Vagina (tissue), 2 donors: ENCODE data around the gene SLAIN1. TPM values are rescaled to one million over a fixed set of nuclear protein-coding genes. Genes with fewer than 3 reads are reported as not detected.

ENCODE experiments used
- DNase-seq, 2 donors: peaks; one replicate each; pipeline ENCODE4 v3.0.0-alpha.2; 2017; ENCODE audit errors: extremely low spot score in 2 of 2
- H3K27ac ChIP-seq: fragments of 200-600 bp; sonication (generic); one replicate; pipeline ENCODE4 v1.5.1; 2019
- H3K27me3 ChIP-seq: fragments of 200-600 bp; sonication (generic); one replicate; pipeline ENCODE4 v1.5.1; 2019
- H3K36me3 ChIP-seq, 2 donors: fragments of 200-600 bp; sonication (generic); one replicate each; pipeline ENCODE4 v1.5.1; 2017 to 2019
- H3K4me1 ChIP-seq: fragments of 200-600 bp; sonication (generic); one replicate; pipeline ENCODE4 v1.5.1; 2019
- H3K4me3 ChIP-seq, 2 donors: fragments of 200-600 bp; sonication (generic); 1 replicate in 1 of 2; 2 replicates in 1 of 2; pipeline ENCODE4 v1.5.1; 2016 to 2019
- H3K9me3 ChIP-seq: fragments of 200-600 bp; sonication (generic); one replicate; pipeline ENCODE4 v1.5.1; 2019
- CTCF ChIP-seq, 3 experiments: fragments of 450-650 bp in 2 of 3; fragments of 200-600 bp in 1 of 3; sonication (generic) in 1 of 3; IDR thresholded peaks; one replicate each; pipeline ENCODE4 v1.5.1; 2017 to 2019; ENCODE audit warnings: antibody characterized with exemption in 3 of 3, mild to moderate bottlenecking in 2 of 3, moderate library complexity in 2 of 3
- POLR2A ChIP-seq, 2 donors: fragments of 450-650 bp; IDR thresholded peaks; one replicate each; pipeline ENCODE4 v1.6.1; 2017; ENCODE audit warnings: antibody characterized with exemption in 2 of 2, mild to moderate bottlenecking in 2 of 2, moderate library complexity in 2 of 2
- POLR2AphosphoS5 ChIP-seq, 2 donors: sonication (generic); formaldehyde crosslinking; IDR thresholded peaks; one replicate each; pipeline ENCODE4 v1.9.0; 2017; ENCODE audit warnings: antibody characterized with exemption in 2 of 2, mild to moderate bottlenecking in 2 of 2, low read depth in 1 of 2; ENCODE audit not compliant: insufficient read depth in 1 of 2
- intact Hi-C: fragments of 100-400 bp; cut with DNase I; formaldehyde crosslinking; loops from one replicate; pipeline ENCODE4 v1.15.1; 2023
- microRNA-seq: library from miRNA; unstranded; fragments of <30 nt; microRNA quantifications from one replicate; pipeline ENCODE4, GENCODE V29; 2017; ENCODE audit warnings: borderline number of aligned reads, borderline replicate concordance
- small RNA-seq: library from RNA; depleted of rRNA; stranded (forward); fragments of <200 nt; gene quantifications from one replicate; pipeline ENCODE3, GENCODE V24; 2016
- total RNA-seq: library from RNA; depleted of rRNA; stranded (reverse); fragments of >200 nt; gene quantifications from one replicate; pipeline ENCODE4 v1.2.3, GENCODE V29; 2016

Gene SLAIN1
- total RNA-seq, 1 donor from 2014 or later, result 2.2 TPM

GRCh38 chr13:77811381-77811780 is 113.9 kb downstream of the SLAIN1 start:
- TF ChIP-seq POLR2AphosphoS5 (IDR thresholded peaks at IDR 0.05; ENCODE audit: insufficient read depth in 1 of 2, low read depth in 1 of 2), result no peak
- TF ChIP-seq CTCF (IDR thresholded peaks at IDR 0.05), result no peak
- no peak for TF ChIP-seq POLR2A (IDR thresholded peaks at IDR 0.05)
- no peaks in the 10 kb centered on the region for H3K4me1 ChIP-seq

DNA sequence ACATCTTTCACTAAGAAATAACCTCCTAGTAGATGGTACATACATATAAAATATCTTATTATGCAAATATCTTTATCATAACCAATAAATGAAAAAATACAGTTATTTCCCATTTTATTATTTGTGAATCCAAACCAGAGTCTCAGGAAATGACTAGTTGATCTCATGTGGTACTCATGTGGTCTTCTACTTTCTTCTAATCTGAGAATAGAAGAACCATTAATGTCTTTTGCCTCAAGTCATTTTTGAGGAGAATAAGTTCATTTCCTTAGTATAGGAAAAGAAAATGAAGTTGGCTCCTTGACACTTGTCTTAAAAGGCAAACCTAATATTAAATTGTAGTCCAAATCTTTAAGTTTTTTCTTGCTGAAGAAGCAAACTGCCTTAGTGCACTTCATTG is 114.5 kb downstream of the SLAIN1 start:
- intact Hi-C loops, result no loop called here
- Histone ChIP-seq H3K9me3 (no peaks in the 10 kb centered on the region), H3K27me3 (no peaks in the 10 kb centered on the region), H3K27ac (no peak overlapping the region), H3K4me3 (no peak overlapping the region), H3K4me1 (no peaks in the 10 kb centered on the region), H3K36me3 (no peaks in the 10 kb centered on the region)
- TF ChIP-seq CTCF (IDR thresholded peaks at IDR 0.05) (no peak), POLR2A (IDR thresholded peaks at IDR 0.05) (no peak), POLR2AphosphoS5 (IDR thresholded peaks at IDR 0.05; ENCODE audit: insufficient read depth in 1 of 2, low read depth in 1 of 2) (no peak)
- DNase-seq, result no peak

More at GRCh38 chr13:77811381-77811780, 113.9 kb downstream of the SLAIN1 start:
- no peak for DNase-seq
- H3K27me3 ChIP-seq, result no peaks in the 10 kb centered on the region
- no peak overlapping the region for H3K4me3 ChIP-seq
- H3K36me3 ChIP-seq, result no peaks in the 10 kb centered on the region
- intact Hi-C loops, result no loop called here
- H3K27ac ChIP-seq, result no peak overlapping the region
- no peaks in the 10 kb centered on the region for H3K9me3 ChIP-seq

Small RNAs within 50 kb of the gene (microRNA-seq; reads per million reads assigned to microRNA genes)
- not detected for gene MIR3665

Small RNAs within 50 kb of the gene (small RNA-seq; reads per million reads assigned to genes)
- gene MIR3665 (not detected), gene SPTLC1P5 (not detected)

Other genes with a start within 250 kb of the SLAIN1 start
- 91.3 TPM for gene SCEL, start 162.0 kb upstream of the SLAIN1 start, total RNA-seq
- 46.2 TPM for gene EDNRB, start 221.1 kb downstream of the SLAIN1 start, total RNA-seq